Activated CD8-positive, alpha-beta memory T cell treated with anti-CD3 and anti-CD28 coated beads, Interleukin-2, amount 50 U/mL, for 48 hours (primary cell): ENCODE data around the gene FAM216B.

Experiments
- DNase-seq: peaks from one replicate; pipeline ENCODE4 v3.0.0-alpha.2; 2020

The FAM216B gene

GRCh38 chr13:42836930-42837690 is 55.7 kb downstream of the FAM216B start:
- DNase-seq, result no peak
